Stimulated activated CD8-positive, alpha-beta memory T cell treated with anti-CD3 and anti-CD28 coated beads, Interleukin-7, amount 100 ng/mL, for 24 hours (primary cell): ENCODE data around the gene METTL22.
"Not testable (repeated sequence)": the region's sequence is repeated elsewhere in the genome, so short reads cannot be mapped to it uniquely, and the experiment has no call there.

Experiments used
- DNase-seq: peaks from one replicate; pipeline ENCODE4 v3.0.0-alpha.2; 2020; ENCODE audit warnings: low read depth

Gene METTL22

GRCh38 chr16:8632675-8633182 is 11.2 kb downstream of the METTL22 start:
- no peak for DNase-seq

GRCh38 chr16:8634991-8635736 is 13.7 kb downstream of the METTL22 start:
- no peak for DNase-seq

GRCh38 chr16:8639694-8640093 is 18.2 kb downstream of the METTL22 start:
- no peak for DNase-seq

GRCh38 chr16:8641671-8642070 is 20.2 kb downstream of the METTL22 start:
- no peak for DNase-seq

- no peak for DNase-seq
Measured at GRCh38 chr16:8642146-8642545, 20.6 kb downstream of the METTL22 start.

GRCh38 chr16:8644211-8645140 is 23.0 kb downstream of the METTL22 start:
- no peak for DNase-seq

- DNase-seq, result no peak
Measured at GRCh38 chr16:8645141-8645521, 23.6 kb downstream of the METTL22 start.

- DNase-seq, result no peak
Measured at GRCh38 chr16:8645831-8646230, 24.3 kb downstream of the METTL22 start.

- DNase-seq, result no peak
Measured at GRCh38 chr16:8646326-8647053, 25.0 kb downstream of the METTL22 start.

- DNase-seq, result no peak
Measured at GRCh38 chr16:8647721-8648318, 26.3 kb downstream of the METTL22 start.

GRCh38 chr16:8648877-8649276 is 27.4 kb downstream of the METTL22 start:
- no peak for DNase-seq

GRCh38 chr16:8649829-8650554 is 28.5 kb downstream of the METTL22 start:
- DNase-seq, result no peak

GRCh38 chr16:8651958-8652357 is 30.5 kb downstream of the METTL22 start:
- not testable (repeated sequence) for DNase-seq

GRCh38 chr16:8655184-8655717 is 33.8 kb downstream of the METTL22 start:
- no peak for DNase-seq

GRCh38 chr16:8656376-8656775 is 34.9 kb downstream of the METTL22 start:
- DNase-seq, result no peak

- DNase-seq, result no peak
Measured at GRCh38 chr16:8660841-8661301, 39.4 kb downstream of the METTL22 start.

- no peak for DNase-seq
Measured at GRCh38 chr16:8661703-8662102, 40.2 kb downstream of the METTL22 start.

- DNase-seq, result no peak
Measured at GRCh38 chr16:8663192-8664089, 41.9 kb downstream of the METTL22 start.

GRCh38 chr16:8665529-8665928 is 44.0 kb downstream of the METTL22 start:
- no peak for DNase-seq

GRCh38 chr16:8667492-8667891 is 46.0 kb downstream of the METTL22 start:
- no peak for DNase-seq
